Osteocyte (in vitro differentiated cells): ENCODE data around the gene BCAR1. TPM values are rescaled to one million over a fixed set of nuclear protein-coding genes. Genes with fewer than 3 reads are reported as not detected.
"Not testable (repeated sequence)": the region's sequence is repeated elsewhere in the genome, so short reads cannot be mapped to it uniquely, and the experiment has no call there.

ENCODE experiments used
- DNase-seq: peaks from one replicate; pipeline ENCODE4 v3.0.0; 2021; ENCODE audit warnings: mixed read lengths; ENCODE audit not compliant: unreplicated experiment; ENCODE audit errors: extremely low spot score
- H3K27ac Mint-ChIP-seq: one replicate; pipeline ENCODE4 v1.8.0; 2021; ENCODE audit warnings: mild to moderate bottlenecking, mixed read lengths; ENCODE audit not compliant: unreplicated experiment
- H3K27me3 Mint-ChIP-seq: one replicate; pipeline ENCODE4 v1.8.0; 2021; ENCODE audit warnings: mixed read lengths; ENCODE audit not compliant: unreplicated experiment
- H3K36me3 Mint-ChIP-seq: one replicate; pipeline ENCODE4 v1.8.0; 2021; ENCODE audit warnings: mixed read lengths; ENCODE audit not compliant: unreplicated experiment
- H3K4me1 Mint-ChIP-seq: one replicate; pipeline ENCODE4 v1.8.0; 2021; ENCODE audit warnings: mixed read lengths; ENCODE audit not compliant: unreplicated experiment
- H3K4me3 Mint-ChIP-seq: one replicate; pipeline ENCODE4 v1.8.0; 2021; ENCODE audit warnings: mild to moderate bottlenecking, moderate library complexity, mixed read lengths; ENCODE audit not compliant: unreplicated experiment
- H3K9me3 Mint-ChIP-seq: one replicate; pipeline ENCODE4 v1.8.0; 2021; ENCODE audit warnings: mixed read lengths; ENCODE audit not compliant: unreplicated experiment
- CTCF ChIP-seq: fragments of 200-600 bp; sonication (generic); IDR thresholded peaks from 2 replicates; pipeline ENCODE4 v1.5.0; 2021; ENCODE audit warnings: antibody characterized with exemption, mild to moderate bottlenecking, moderate library complexity
- total RNA-seq: library from RNA; stranded (reverse); gene quantifications from 2 replicates; pipeline ENCODE4 v1.2.1, GENCODE V29; 2021

Gene BCAR1
- total RNA-seq, 1 donor from 2014 or later = 138 TPM

- Mint-ChIP-seq H3K27ac (peak overlapping the region; percentile 52), H3K36me3 (peaks cover 19% of the 10 kb centered on the region), H3K4me3 (no peak overlapping the region), H3K27me3 (no peaks in the 10 kb centered on the region), H3K9me3 (no peaks in the 10 kb centered on the region), H3K4me1 (peaks cover 76% of the 10 kb centered on the region)
- TF ChIP-seq CTCF = no peak
- no peak for DNase-seq
These were observed 10.0 kb downstream of the BCAR1 start for GRCh38 chr16:75241412-75241811.

GRCh38 chr16:75240633-75241032, 10.8 kb downstream of the BCAR1 start:
- H3K9me3 Mint-ChIP-seq, DNase-seq, H3K27me3 Mint-ChIP-seq, H3K4me3 Mint-ChIP-seq: not testable (repeated sequence)
- TF ChIP-seq CTCF = peak; percentile 7
- Mint-ChIP-seq H3K4me1 (peaks cover 72% of the 10 kb centered on the region), H3K27ac (peak overlapping the region; percentile 87), H3K36me3 (peaks cover 19% of the 10 kb centered on the region)

- H3K27ac Mint-ChIP-seq = peak overlapping the region; percentile 90
- H3K4me3 Mint-ChIP-seq = peak overlapping the region; percentile 47
- DNase-seq = no peak
- H3K36me3 Mint-ChIP-seq = peaks cover 20% of the 10 kb centered on the region
- H3K27me3 Mint-ChIP-seq = no peaks in the 10 kb centered on the region
- no peaks in the 10 kb centered on the region for H3K9me3 Mint-ChIP-seq
- no peak for TF ChIP-seq CTCF
- H3K4me1 Mint-ChIP-seq = peaks cover 69% of the 10 kb centered on the region
These were observed 11.8 kb downstream of the BCAR1 start for GRCh38 chr16:75239542-75240122.

GRCh38 chr16:75238853-75239541, 12.4 kb downstream of the BCAR1 start:
- Mint-ChIP-seq H3K4me1 (peaks cover 69% of the 10 kb centered on the region), H3K27me3 (no peaks in the 10 kb centered on the region), H3K27ac (peak overlapping the region; percentile 90), H3K4me3 (no peak overlapping the region), H3K36me3 (peaks cover 22% of the 10 kb centered on the region), H3K9me3 (no peaks in the 10 kb centered on the region)
- peak; percentile 36 for TF ChIP-seq CTCF
- no peak for DNase-seq

- no peak for TF ChIP-seq CTCF
- DNase-seq = no peak
- Mint-ChIP-seq H3K9me3 (no peaks in the 10 kb centered on the region), H3K27ac (peak overlapping the region; percentile 90), H3K27me3 (no peaks in the 10 kb centered on the region), H3K4me3 (no peak overlapping the region), H3K36me3 (peaks cover 22% of the 10 kb centered on the region), H3K4me1 (peaks cover 65% of the 10 kb centered on the region)
These were observed 13.1 kb downstream of the BCAR1 start for GRCh38 chr16:75238132-75238852.
